HepG2 (cell line): ENCODE data around the gene DPAGT1. TPM values are rescaled to one million over a fixed set of nuclear protein-coding genes. Genes with fewer than 3 reads are reported as not detected.

ENCODE experiments used
- AHR ChIP-seq: IDR thresholded peaks from 2 replicates; pipeline ENCODE4 v1.6.1; 2018; ENCODE audit warnings: missing genetic modification reagents, missing compliant biosample characterization
- ATF2 ChIP-seq: sonication (generic); formaldehyde crosslinking; IDR thresholded peaks from 2 replicates; pipeline ENCODE4 v1.4.0; 2020; ENCODE audit warnings: missing genetic modification reagents
- ATF7-NPFF ChIP-seq: sonication (generic); formaldehyde crosslinking; IDR thresholded peaks from 2 replicates; pipeline ENCODE4 v1.8.1; 2023; ENCODE audit warnings: mild to moderate bottlenecking, low read depth, missing genetic modification reagents, moderate library complexity
- BATF2 ChIP-seq: sonication (generic); formaldehyde crosslinking; IDR thresholded peaks from 2 replicates; pipeline ENCODE4 v1.8.0; 2022; ENCODE audit warnings: mild to moderate bottlenecking, missing genetic modification reagents, moderate library complexity
- BORCS8-MEF2B ChIP-seq: sonication (generic); formaldehyde crosslinking; IDR thresholded peaks from 2 replicates; pipeline ENCODE4 v1.8.0; 2022; ENCODE audit warnings: mild to moderate bottlenecking, missing genetic modification reagents
- FOXO1 ChIP-seq: sonication (generic); formaldehyde crosslinking; IDR thresholded peaks from 2 replicates; pipeline ENCODE4 v1.4.0; 2020; ENCODE audit warnings: missing genetic modification reagents
- MAZ ChIP-seq, 2 experiments: sonication (generic) in 1 of 2; formaldehyde crosslinking in 1 of 2; IDR thresholded peaks; 2 replicates each; pipeline versions ENCODE4 v1.5.0 to v1.6.1; 2012 to 2020; ENCODE audit warnings: low read depth in 2 of 2, mild to moderate bottlenecking in 2 of 2, borderline replicate concordance in 1 of 2, improper control_type of control experiment in 1 of 2, low read length in 1 of 2, missing genetic modification reagents in 1 of 2, moderate library complexity in 1 of 2
- MBNL3 ChIP-seq: fragments of 250-450 bp; sonication (Bioruptor Pico); conservative IDR thresholded peaks from 2 replicates; pipeline ENCODE4 v1.8.0; 2022; ENCODE audit warnings: mild to moderate bottlenecking, inconsistent platforms
- NFKBIZ ChIP-seq: IDR thresholded peaks from 2 replicates; pipeline ENCODE4 v1.6.1; 2018; ENCODE audit warnings: missing genetic modification reagents, missing compliant biosample characterization
- STAG1 ChIP-seq: sonication (generic); formaldehyde crosslinking; IDR thresholded peaks from 2 replicates; pipeline ENCODE4 v1.4.0; 2020; ENCODE audit warnings: missing genetic modification reagents
- TIGD3 ChIP-seq: sonication (generic); formaldehyde crosslinking; IDR thresholded peaks from 2 replicates; pipeline ENCODE4 v1.5.1; 2020; ENCODE audit warnings: mild to moderate bottlenecking, missing genetic modification reagents, borderline replicate concordance
- TOE1 ChIP-seq: sonication (generic); formaldehyde crosslinking; IDR thresholded peaks from 2 replicates; pipeline ENCODE4 v1.4.0; 2020; ENCODE audit warnings: mild to moderate bottlenecking, missing genetic modification reagents
- ZBTB4 ChIP-seq: sonication (generic); formaldehyde crosslinking; IDR thresholded peaks from 2 replicates; pipeline ENCODE4 v1.4.0; 2020; ENCODE audit warnings: missing genetic modification reagents, mild to moderate bottlenecking, borderline replicate concordance
- ZNF225 ChIP-seq: sonication (generic); formaldehyde crosslinking; IDR thresholded peaks from 2 replicates; pipeline ENCODE4 v1.4.0; 2020; ENCODE audit warnings: mild to moderate bottlenecking, missing genetic modification reagents
- ZNF367 ChIP-seq: sonication (generic); formaldehyde crosslinking; IDR thresholded peaks from 2 replicates; pipeline ENCODE4 v1.4.0; 2020; ENCODE audit warnings: missing genetic modification reagents, borderline replicate concordance
- ZNF501 ChIP-seq: sonication (generic); formaldehyde crosslinking; IDR thresholded peaks from 2 replicates; pipeline ENCODE4 v1.5.1; 2020; ENCODE audit warnings: mild to moderate bottlenecking, moderate library complexity, missing genetic modification reagents
- ZNF747 ChIP-seq: sonication (generic); formaldehyde crosslinking; IDR thresholded peaks from 2 replicates; pipeline ENCODE4 v1.8.1; 2023; ENCODE audit warnings: missing genetic modification reagents, mild to moderate bottlenecking, borderline replicate concordance
- ZNF75D ChIP-seq: sonication (generic); formaldehyde crosslinking; IDR thresholded peaks from 2 replicates; pipeline ENCODE4 v1.8.1; 2023; ENCODE audit warnings: missing genetic modification reagents, mild to moderate bottlenecking, borderline replicate concordance
- ZNF768 ChIP-seq: sonication (generic); formaldehyde crosslinking; IDR thresholded peaks from 2 replicates; pipeline ENCODE4 v1.4.0; 2020; ENCODE audit warnings: missing genetic modification reagents
- polyA plus RNA-seq, 8 experiments: library from polyadenylated mRNA; depleted of rRNA in 3 of 8; stranded (reverse) in 7 of 8; unstranded in 1 of 8; fragments of >200 nt; fragmentation: Illumina TruSeq in 4 of 8; extraction: Trizol in 4 of 8; gene quantifications; 2 replicates each; pipeline versions ENCODE4 v1.2.1 to v1.2.3, GENCODE V29; 2011 to 2016; ENCODE audit warnings: low read depth in 4 of 8, missing spikeins in 1 of 8, mixed read lengths in 1 of 8; ENCODE audit not compliant: insufficient read depth in 1 of 8
- total RNA-seq, 5 experiments: library from RNA; depleted of rRNA; stranded (reverse); fragments of >200 nt; fragmentation: Illumina TruSeq; extraction: Trizol; gene quantifications; 2 replicates each; pipeline ENCODE4 v1.2.3, GENCODE V29; 2016; ENCODE audit warnings: low read depth in 1 of 5
- TF ChIP-seq, protein P1 (sequence below): sonication (generic); formaldehyde crosslinking; IDR thresholded peaks from 2 replicates; pipeline ENCODE4 v1.8.1; 2023; ENCODE audit warnings: mild to moderate bottlenecking, moderate library complexity, missing genetic modification reagents

DPAGT1 gene
- total and polyA plus RNA-seq, 2 of the 13 experiments (the other 11 are each of a cell fraction or from before 2014, with no cell fraction given), result 37.6 to 70.7 TPM

DNA sequence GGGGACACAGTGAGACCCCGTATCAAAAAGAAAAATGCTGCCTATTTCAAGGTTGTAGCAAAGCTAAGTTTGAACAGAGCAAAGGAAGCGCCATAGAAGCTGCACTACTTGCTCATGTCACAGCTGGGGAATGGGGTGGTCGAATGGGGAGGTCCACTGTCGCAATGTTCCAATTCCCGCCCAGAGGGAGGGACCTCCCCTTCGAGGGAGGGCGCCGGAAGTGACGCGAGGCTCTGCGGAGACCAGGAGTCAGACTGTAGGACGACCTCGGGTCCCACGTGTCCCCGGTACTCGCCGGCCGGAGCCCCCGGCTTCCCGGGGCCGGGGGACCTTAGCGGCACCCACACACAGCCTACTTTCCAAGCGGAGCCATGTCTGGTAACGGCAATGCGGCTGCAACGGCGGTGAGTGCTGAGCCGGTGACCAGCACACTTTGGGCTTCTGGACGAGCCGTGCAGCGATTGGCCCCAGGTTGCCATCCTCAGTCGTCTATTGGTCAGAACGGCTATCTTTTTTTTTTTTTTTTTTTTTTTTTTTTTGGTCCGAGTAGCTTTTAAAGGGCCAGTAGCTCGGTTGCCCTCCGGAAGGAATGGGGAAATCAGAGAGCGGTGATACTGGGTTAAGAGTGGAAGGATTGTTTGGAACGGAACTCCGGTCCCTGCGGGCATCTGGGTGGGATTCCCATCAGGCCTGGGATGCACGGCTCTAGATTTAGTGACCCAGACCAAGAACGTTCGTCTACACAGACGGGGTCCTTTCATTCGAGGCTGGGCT is 16.8 kb downstream of the DPAGT1 start, which contains the start of gene HMBS (continued):
- TF ChIP-seq TIGD3 (CRISPR knock-in tag), result no peak
- peak; percentile 64; the same call in 1 of the 2 replicates for TF ChIP-seq BORCS8-MEF2B (CRISPR knock-in tag)
- TF ChIP-seq FOXO1 (CRISPR knock-in tag), result peak; percentile 38
- no peak for TF ChIP-seq ZNF501
- TF ChIP-seq ZNF225 (CRISPR knock-in tag), result no peak
- no peak for TF ChIP-seq ZBTB4 (CRISPR knock-in tag)
- peak; percentile 60 for TF ChIP-seq ATF2
- TF ChIP-seq ZNF747, result 0 out of 2 replicates have a peak, but pooled peaks have one; percentile 39
- TF ChIP-seq MAZ (IDR thresholded peaks at IDR 0.05; ENCODE audit: borderline replicate concordance, low read depth, low read length), result peak; percentile 54; the same call in 1 of the 2 replicates
- TF ChIP-seq MAZ (CRISPR knock-in tag; IDR thresholded peaks at IDR 0.05; ENCODE audit: low read depth), result 0 out of 2 replicates have a peak, but pooled peaks have one; percentile 32
- no peak for TF ChIP-seq BATF2
- 0 out of 2 replicates have a peak, but pooled peaks have one; percentile 34 for TF ChIP-seq AHR (CRISPR knock-in tag)
- peak; percentile 72; the same call in 1 of the 2 replicates for TF ChIP-seq ZNF768 (CRISPR knock-in tag)
- TF ChIP-seq ATF7-NPFF (CRISPR knock-in tag), result no peak
- TF ChIP-seq MBNL3 (CRISPR knock-in tag), result no peak
- no peak for TF ChIP-seq TOE1
- TF ChIP-seq STAG1 (CRISPR knock-in tag), result no peak
- no peak for TF ChIP-seq ZNF75D
- 0 out of 2 replicates have a peak, but pooled peaks have one; percentile 22 for TF ChIP-seq NFKBIZ (CRISPR knock-in tag)
- peak; percentile 8; the same call in 1 of the 2 replicates for TF ChIP-seq ZNF367 (CRISPR knock-in tag)
- TF ChIP-seq, protein P1, sequence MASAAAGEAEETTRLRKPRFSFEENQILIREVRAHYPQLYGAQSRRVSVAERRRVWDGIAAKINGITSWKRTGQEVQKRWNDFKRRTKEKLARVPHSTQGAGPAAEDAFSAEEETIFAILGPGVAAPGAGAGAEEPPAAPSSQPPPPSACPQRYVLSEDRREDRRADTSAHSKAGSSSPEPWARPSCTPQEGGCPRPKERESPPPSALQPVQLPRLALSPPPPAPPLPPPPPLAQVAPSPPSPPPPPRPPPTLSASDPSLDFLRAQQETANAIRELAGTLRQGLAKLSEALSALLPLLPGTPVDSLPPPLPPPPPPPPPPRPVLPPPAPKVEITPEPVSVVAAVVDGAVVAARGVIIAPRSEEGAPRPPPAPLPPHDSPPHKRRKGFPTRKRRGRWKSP (CRISPR knock-in tag), result 0 out of 2 replicates have a peak, but pooled peaks have one; percentile 27
